ENCODE results near the gene GREB1. TPM values are rescaled to one million over a fixed set of nuclear protein-coding genes. Genes with fewer than 3 reads are reported as not detected.

GREB1 gene
- total and polyA plus RNA-seq, 8 donors = 3.5 to 16.1 (median 5.9) TPM

DNA sequence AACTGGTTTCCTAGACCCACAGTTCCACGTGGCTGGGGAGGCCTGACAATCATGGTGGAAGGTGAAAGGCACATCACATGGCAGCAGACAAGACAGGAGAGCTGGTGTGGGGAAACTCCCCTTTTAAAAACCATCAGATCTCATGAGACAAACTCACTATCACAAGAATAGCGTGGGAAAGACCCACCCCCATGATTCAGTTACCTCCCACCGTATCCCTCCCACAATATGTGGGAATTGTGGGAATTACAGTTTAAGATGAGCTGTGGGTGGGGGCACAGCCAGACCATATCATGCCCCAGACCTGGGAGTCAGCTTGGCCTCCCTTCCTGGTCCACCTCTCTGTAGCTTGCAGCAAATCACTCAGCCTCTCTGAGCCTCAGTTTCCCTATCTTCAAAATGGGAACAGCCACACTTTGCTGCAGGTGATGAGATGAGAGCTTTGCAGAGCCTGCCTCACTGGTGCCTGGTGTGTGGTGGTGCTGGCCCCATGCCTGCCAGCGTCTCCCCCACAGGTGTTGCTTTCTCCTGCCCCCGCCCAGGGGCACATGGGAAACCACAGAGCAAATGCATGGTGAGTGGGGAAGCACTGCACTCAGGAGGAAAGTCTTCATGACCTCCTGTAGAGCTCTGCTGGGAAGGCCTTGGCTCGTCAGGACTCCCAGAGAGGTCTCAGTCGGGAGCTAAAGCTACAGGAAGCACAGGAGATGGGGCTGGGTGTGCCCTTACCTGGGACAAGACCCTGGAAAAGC, 31.1 kb downstream of the GREB1 start:
- no peak for FAIRE-seq
- Histone ChIP-seq H3K4me3 (no peak overlapping the region), H3K27ac (no peak overlapping the region), H3K27me3 (no peaks in the 10 kb centered on the region), H3K4me1 (no peaks in the 10 kb centered on the region), H3K9me3 (no peaks in the 10 kb centered on the region), H3K36me3 (no peaks in the 10 kb centered on the region)
- TF ChIP-seq, protein P1, sequence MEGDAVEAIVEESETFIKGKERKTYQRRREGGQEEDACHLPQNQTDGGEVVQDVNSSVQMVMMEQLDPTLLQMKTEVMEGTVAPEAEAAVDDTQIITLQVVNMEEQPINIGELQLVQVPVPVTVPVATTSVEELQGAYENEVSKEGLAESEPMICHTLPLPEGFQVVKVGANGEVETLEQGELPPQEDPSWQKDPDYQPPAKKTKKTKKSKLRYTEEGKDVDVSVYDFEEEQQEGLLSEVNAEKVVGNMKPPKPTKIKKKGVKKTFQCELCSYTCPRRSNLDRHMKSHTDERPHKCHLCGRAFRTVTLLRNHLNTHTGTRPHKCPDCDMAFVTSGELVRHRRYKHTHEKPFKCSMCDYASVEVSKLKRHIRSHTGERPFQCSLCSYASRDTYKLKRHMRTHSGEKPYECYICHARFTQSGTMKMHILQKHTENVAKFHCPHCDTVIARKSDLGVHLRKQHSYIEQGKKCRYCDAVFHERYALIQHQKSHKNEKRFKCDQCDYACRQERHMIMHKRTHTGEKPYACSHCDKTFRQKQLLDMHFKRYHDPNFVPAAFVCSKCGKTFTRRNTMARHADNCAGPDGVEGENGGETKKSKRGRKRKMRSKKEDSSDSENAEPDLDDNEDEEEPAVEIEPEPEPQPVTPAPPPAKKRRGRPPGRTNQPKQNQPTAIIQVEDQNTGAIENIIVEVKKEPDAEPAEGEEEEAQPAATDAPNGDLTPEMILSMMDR (IDR thresholded peaks at IDR 0.05) = no peak
- DNase-seq = peak in 1 of 6 donors; percentile 23
- WGBS, 2 donors = 91 to 99% methylated on average over 7 of the region's 7 CpGs
- intact Hi-C loops (cut with DNase I) = no loop called here
- no peak for ATAC-seq

DNA sequence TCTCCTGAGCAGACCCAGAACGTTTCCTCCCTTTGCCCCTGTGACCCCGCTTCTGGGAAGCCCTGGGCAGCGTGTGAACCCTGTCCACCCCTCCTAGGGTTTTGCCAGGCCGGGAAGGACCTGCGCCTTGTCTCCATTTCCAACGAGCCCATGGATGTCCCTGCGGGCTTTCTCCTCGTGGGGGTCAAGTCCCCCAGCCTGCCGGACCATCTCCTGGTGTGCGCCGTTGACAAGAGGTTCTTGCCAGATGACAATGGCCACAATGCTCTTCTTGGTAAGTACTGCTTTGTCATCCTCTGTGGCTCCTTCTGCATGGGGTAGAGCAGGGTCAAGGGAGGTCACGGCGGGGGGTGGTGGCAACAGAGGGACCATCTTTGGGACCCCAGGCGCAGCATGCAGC, 32.5 kb downstream of the GREB1 start:
- peak in 1 of 6 donors; percentile 41 for DNase-seq
- Histone ChIP-seq H3K36me3 (no peaks in the 10 kb centered on the region), H3K27ac (no peak overlapping the region), H3K9me3 (no peaks in the 10 kb centered on the region), H3K4me3 (no peak overlapping the region), H3K27me3 (no peaks in the 10 kb centered on the region), H3K4me1 (peaks cover 0 to 3% (median 0%) of the 10 kb centered on the region in 3 donors)
- intact Hi-C loops (cut with DNase I) = no loop called here
- no peak for ATAC-seq
- 89 to 93% methylated on average over 14 of the region's 14 CpGs for WGBS, 2 donors
- no peak for FAIRE-seq
- TF ChIP-seq, protein P1 (IDR thresholded peaks at IDR 0.05) = no peak

DNA sequence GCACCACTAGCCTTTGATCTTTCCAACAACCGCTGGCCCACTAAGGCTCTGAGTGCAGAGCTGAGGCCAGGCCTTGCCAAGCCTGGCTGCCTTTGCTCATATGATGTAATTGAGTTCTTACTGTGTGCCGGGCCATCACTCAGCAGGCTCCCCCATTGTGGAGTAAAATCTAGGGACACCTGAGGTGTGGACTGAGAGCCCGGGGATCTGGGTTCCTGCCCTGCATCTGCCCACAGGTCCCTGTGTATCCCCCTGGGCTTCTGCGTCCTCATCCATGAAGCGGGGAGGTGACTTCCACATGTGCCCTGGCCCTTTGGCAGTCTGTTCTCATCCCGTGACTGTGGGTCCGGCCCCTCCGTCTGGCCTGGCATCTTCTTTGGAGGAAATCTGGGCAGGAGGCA, 33.8 kb downstream of the GREB1 start:
- WGBS, 2 donors = 94 to 96% methylated on average over 8 of the region's 8 CpGs
- FAIRE-seq (no peak), DNase-seq (peak in 1 of 6 donors; percentile 44), ATAC-seq (no peak)
- Histone ChIP-seq H3K4me1 (peaks cover 0 to 4% (median 0%) of the 10 kb centered on the region in 3 donors), H3K27ac (no peak overlapping the region), H3K36me3 (no peaks in the 10 kb centered on the region), H3K4me3 (no peak overlapping the region), H3K9me3 (no peaks in the 10 kb centered on the region), H3K27me3 (no peaks in the 10 kb centered on the region)
- intact Hi-C loops (cut with DNase I) = no loop called here
- TF ChIP-seq, protein P1 (IDR thresholded peaks at IDR 0.05) = no peak

DNA sequence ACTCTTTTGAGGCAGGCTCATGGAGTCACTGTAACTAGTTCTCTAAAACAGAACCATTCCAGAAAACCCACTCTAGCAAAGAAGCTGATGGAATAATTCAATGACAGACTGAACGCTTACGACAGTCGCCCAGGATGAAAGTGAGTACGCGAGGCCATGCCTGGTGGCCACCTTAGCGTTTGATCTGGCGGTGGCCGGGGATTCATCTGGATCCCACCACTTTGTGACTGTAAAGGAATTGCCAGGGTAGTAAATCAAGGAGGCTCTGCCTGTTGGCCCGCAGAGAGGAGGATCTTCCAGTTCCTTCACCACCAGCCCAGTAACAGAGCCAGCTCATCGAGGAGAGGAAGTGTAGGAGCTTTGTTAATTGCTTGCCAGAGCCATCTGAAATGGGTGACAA, 34.6 kb downstream of the GREB1 start:
- DNase-seq = peak in 1 of 6 donors; percentile 18
- Histone ChIP-seq H3K4me3 (no peak overlapping the region), H3K27me3 (no peaks in the 10 kb centered on the region), H3K4me1 (peaks cover 0 to 4% (median 0%) of the 10 kb centered on the region in 3 donors), H3K9me3 (no peaks in the 10 kb centered on the region), H3K27ac (no peak overlapping the region), H3K36me3 (no peaks in the 10 kb centered on the region)
- WGBS, 2 donors = 93% methylated on average over 10 of the region's 10 CpGs
- no peak for ATAC-seq
- intact Hi-C loops (cut with DNase I) = no loop called here
- no peak for FAIRE-seq
- TF ChIP-seq, protein P1 (IDR thresholded peaks at IDR 0.05) = no peak

DNA sequence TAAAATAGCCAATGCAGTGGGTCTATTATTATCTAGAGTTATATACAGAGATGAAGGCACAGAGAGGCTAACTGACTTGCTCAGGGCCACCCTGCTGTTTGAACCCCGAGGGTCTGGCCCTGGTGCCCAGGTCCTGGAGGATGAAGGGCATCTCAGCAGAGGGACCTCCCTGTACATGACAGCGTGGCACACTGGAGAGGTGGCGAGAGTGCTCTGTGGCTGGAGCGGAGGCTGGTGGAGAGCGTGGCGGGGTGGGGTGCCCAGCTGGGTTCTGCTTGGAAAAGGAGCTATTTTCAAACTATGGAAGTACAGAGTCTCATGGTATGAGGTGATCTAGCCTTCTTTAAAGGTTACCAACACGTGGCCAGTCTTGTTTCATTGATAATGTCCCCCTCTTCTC, 35.8 kb downstream of the GREB1 start:
- H3K27ac ChIP-seq = no peak overlapping the region
- H3K9me3 ChIP-seq = no peaks in the 10 kb centered on the region
- DNase-seq (peak in 1 of 6 donors; percentile 51), ATAC-seq (no peak), FAIRE-seq (no peak)
- no peaks in the 10 kb centered on the region for H3K27me3 ChIP-seq
- no peak overlapping the region for H3K4me3 ChIP-seq
- H3K36me3 ChIP-seq = no peaks in the 10 kb centered on the region
- TF ChIP-seq, protein P1 (IDR thresholded peaks at IDR 0.05) = no peak
- intact Hi-C loops (cut with DNase I) = loop anchor here in 1 of 3 donors (10.0 kb wide), 1 partner anchor 95 kb away; no protein-coding TSS in a partner anchor
- peaks cover 0 to 4% (median 0%) of the 10 kb centered on the region in 3 donors for H3K4me1 ChIP-seq
- WGBS, 2 donors = 92 to 93% methylated on average over 7 of the region's 7 CpGs
